GM19395 (cell line): Measurements from ENCODE around the gene PPP1R3D.
"Not testable (repeated sequence)": the region's sequence is repeated elsewhere in the genome, so short reads cannot be mapped to it uniquely, and the experiment has no call there.

ENCODE experiments used
- ATAC-seq: cut with Tn5 transposase; IDR thresholded peaks from one replicate; pipeline ENCODE4 v1.9.1; 2021; ENCODE audit warnings: mild to moderate bottlenecking, moderate library complexity; ENCODE audit not compliant: unreplicated experiment

The PPP1R3D gene, protein sequence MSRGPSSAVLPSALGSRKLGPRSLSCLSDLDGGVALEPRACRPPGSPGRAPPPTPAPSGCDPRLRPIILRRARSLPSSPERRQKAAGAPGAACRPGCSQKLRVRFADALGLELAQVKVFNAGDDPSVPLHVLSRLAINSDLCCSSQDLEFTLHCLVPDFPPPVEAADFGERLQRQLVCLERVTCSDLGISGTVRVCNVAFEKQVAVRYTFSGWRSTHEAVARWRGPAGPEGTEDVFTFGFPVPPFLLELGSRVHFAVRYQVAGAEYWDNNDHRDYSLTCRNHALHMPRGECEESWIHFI

DNA sequence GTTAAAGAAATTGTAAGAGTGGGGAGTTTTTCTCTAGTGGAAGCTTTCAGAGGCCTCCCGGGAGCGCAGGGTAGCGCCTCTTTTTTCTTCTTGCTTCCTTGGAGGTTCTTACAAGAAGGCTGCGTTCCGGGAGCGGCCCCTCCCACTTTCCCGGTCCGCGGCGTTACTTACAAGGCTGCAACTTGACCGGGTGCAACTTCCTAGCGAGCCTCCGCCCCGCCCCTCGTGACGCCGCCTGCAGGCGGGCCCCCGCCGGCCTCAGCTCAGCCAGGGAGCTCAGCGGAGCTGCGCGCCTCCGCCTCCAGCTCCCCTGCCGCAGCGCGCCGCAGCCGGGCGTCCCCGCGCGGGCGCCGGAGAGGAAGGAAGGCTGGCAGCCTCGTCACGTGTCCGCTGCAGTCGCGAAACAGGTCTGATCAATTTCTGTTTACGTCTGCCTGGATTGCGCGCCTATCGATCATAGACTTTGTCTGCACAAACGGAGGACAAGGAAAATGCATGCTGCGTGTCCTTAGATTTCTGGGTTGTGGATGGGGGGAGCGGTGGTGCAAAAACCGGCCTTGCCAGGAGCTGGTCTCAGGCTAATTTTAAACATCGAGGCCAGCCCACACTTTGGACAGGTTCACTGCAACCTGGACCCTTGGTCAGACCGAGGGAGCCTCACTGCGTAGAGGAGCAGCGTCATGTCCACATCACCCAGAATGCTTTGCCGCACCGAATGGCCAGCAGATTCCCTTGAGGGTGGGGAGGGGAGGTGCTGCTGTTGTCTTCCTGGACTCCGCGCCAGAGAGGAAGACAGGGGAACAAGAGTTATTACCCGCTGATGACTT lies at the start of gene PPP1R3D, which contains the start of gene FAM217B:
Gene PPP1R3D (minus strand): TSS at position 177 of the 827 bp plus-strand sequence. CDS start 374 bp downstream, outside the sequence.
Gene FAM217B (plus strand): TSS at position 261 of the 827 bp plus-strand sequence. CDS start 3,555 bp downstream, outside the sequence.
- peak; percentile 92 for ATAC-seq

DNA sequence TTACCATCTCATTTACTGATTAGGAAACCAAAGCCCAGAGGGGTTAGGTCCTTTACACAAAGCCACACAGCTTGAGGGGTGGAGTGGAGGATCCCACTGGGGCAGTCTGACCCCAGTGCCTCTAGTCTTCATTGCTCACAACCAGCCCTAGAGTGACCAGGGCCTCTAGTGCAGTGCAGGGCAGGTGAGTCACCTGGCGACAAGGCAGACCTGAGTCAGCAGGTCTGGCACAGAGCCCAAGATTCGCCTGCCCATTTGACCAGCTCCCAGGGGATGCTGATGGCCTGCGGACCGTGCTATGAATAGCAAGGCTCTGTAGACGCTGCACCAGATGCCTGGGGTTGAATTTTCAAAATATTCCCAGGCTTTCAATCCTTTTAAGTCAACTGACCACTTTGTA lies 48.0 kb upstream of the PPP1R3D start:
- no peak for ATAC-seq

DNA sequence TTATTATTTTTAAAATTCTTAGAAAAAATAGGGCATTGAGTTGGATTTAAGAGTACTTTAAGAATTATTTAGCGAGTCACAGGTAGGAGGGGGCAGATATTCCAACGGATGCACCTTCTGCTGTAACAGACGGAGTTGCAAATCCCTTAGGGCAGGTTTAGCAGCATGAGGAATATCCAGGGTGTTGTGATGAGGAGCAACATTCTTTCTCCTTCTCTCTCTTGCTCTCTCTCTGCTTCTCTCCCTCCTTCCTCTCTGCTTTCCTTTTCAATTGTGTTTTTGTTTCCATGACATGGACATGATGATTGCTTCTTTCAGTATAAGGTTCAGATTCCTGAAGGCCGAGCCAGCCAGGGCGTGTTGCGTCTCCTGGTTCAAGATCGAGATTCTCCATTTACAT lies 47.0 kb upstream of the PPP1R3D start:
- no peak for ATAC-seq

- ATAC-seq = no peak
Observed at GRCh38 chr20:59985864-59986263, 45.8 kb upstream of the PPP1R3D start.

- no peak for ATAC-seq
Observed at GRCh38 chr20:59985164-59985563, 45.1 kb upstream of the PPP1R3D start.

GRCh38 chr20:59984541-59984940 lies 44.4 kb upstream of the PPP1R3D start:
- ATAC-seq = no peak

GRCh38 chr20:59983076-59983475 lies 43.0 kb upstream of the PPP1R3D start:
- no peak for ATAC-seq

DNA sequence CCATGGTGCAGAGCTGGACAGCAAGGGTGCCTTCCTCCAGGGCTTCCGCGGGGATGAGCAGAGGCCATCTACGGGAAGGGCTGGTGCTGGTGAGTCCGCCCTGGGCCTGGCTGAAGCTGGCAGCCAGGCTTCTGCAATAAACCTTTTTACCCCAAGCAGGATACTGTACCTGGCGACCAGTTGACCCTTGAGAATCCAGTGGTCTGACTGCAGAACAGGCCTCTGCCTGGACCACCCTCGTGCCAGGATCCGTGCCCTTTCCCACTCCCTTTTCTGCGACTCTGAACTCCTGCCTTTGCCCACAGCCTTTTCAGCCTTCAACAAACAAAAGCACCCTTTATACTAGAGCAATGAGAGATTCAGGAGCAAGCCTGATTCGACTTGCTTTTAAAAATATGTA lies 37.0 kb upstream of the PPP1R3D start:
- ATAC-seq = no peak

DNA sequence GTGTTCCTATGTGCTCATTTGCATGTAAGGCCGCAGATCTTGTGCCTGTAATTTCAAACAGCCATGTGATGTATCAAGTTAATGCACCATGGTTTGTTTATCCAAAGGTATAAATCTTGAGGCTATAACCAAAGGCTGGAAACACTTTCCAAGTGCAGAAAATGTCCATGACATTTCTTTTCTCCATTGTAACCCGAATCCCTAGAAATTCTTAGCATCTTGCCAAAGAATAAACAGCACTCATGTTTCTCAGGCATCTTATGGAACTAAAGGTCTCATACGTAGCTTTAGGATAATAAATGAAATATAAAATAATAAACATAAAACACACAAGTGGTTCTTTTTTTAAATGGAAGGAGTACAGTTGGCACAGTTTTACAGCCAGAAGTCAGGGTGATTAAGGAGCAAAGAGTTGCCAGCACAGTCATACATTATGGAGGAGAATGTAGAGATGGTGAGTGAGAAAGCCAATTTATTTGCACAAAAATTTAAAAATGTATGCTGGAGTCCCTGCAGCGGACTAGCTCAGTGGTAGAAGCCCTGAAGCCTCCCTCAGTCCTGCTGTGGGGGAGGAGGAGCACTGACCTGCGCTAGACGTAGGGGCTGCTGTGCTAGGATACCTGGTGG lies 36.2 kb upstream of the PPP1R3D start:
- no peak for ATAC-seq

DNA sequence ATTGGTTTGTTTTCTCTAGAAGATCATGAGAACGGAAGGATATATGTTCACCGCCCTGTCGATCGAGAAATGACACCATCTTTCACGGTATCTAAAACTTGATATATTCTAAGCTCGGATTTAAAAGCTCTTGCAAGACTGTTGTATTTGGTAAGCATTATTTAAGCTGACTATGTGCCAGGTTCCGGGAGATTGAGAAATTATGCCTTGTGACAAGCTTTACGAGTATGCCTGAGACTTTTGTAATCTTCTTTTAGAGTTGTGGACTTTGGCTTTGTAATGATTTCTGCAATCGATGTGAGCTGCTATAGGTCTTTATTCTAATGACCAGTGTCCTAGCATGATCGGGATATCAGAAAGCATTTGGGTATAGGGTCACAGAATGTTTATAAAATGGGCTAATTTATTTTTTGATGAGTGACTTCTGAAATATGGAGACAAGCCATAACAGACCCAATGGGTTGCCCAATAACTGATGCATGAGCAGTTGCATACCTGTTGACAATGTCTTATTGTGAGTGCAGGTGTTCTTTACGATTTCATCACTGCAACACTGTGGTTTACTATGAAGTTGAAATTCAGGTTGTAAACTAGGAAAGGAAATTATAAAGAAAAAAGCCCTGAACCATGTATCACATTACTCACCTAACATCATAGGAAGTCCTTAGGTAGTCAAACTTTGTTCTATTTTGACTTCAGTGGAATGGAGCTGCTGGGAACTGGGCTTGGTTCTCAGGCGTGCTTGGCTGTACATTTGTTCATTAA lies 32.1 kb upstream of the PPP1R3D start:
- ATAC-seq = no peak

DNA sequence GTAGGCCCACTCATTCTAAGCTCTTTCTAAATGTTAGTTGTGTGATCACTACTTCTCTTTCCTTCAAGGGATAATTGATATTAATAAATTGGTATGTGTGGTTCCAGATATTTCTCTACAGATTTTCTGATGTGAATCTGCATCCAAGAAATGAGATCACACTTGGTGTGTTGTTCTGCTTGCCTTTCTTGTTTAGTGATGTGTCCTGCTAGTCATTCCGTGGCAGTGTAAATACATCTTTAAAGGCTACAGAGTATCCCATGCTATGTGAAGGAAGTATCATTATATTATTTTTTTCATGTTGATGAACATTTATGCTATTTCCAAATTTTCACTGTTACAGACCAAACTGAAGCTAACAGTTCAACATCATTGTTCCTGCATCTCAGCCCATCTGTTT lies 31.3 kb upstream of the PPP1R3D start:
- no peak for ATAC-seq

DNA sequence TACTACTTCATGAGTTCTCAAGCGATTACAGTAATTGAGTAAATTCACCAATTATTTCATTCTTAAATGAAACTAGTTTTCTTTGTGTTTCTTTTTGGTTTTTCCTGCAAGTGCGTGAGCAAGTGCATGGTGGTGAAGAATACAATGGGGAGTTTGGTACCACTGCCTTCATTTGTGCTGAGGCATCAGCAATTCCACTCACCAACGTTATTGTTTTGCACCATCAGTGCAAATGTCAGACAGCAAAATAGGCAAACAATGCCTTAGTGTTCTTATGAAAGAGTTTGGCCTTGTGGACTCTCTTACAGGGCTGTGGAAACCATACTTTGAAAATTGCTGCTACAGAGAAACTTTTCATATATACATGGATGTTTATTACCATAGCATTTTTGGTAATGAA lies 26.3 kb upstream of the PPP1R3D start:
- no peak for ATAC-seq

GRCh38 chr20:59962155-59962554 lies 22.1 kb upstream of the PPP1R3D start:
- ATAC-seq = no peak

DNA sequence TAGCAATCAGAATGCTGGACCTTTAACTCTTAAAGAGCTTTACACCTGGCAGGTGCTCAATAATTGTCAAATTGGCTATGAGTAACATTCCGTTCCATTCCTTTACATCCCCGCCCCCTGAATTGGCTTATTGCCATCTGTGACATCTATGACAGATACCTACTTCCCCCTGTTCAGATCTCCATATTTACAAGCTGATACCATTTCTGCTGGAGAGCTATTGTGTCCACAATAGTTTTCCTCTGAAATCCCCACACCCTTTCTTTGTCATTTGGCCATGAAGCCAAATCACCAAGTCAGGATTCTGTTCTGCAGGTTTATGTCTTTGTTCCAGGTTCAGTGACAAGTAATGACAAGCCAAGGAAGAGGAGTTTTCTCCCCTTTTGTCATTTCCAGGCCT lies 21.3 kb upstream of the PPP1R3D start:
- no peak for ATAC-seq

GRCh38 chr20:59958626-59959025 lies 18.5 kb upstream of the PPP1R3D start:
- ATAC-seq = no peak

DNA sequence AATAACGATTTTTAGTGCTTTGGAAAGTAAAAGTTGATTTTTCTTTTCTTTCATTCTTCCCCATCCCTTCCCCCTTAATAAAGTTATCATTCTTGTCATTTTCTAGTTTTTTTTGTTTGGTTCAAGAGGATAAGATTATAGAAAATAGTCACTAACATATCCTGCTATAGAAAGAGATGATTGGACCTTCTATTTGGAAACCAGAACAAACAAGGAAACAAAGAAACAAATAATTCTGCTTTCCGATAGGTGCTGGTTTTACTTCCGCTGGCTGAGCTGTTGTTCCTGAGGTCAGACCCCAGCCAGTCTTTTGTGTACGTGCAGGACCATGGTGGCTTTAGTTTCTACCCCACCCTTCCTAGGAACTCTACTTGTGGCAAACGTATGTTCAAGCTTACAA lies 18.0 kb upstream of the PPP1R3D start, which contains the start of gene CDH26:
Gene CDH26 (plus strand): TSS at position 301 of the 400 bp plus-strand sequence. CDS start 304 bp downstream, outside the sequence.
- ATAC-seq = no peak

DNA sequence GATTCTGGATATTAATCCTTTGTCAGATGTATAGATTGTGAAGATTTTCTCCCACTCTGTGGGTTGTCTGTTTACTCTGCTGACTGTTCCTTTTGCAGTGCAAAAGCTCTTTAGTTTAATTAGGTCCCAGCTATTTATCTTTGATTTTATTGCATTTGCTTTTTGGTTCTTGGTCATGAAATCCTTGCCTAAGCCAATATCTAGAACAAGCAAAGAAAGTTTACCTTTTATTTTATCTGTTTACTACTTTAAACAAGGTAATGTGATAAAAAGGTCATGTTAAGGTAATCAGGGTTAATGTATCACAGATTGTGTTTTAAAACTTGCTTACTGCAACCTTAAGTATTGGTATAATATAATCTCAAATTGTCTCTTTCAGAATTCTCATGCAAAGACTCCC lies 17.5 kb upstream of the PPP1R3D start:
- ATAC-seq = not testable (repeated sequence)

- ATAC-seq = no peak
Observed at GRCh38 chr20:59955131-59955796, 15.2 kb upstream of the PPP1R3D start.

DNA sequence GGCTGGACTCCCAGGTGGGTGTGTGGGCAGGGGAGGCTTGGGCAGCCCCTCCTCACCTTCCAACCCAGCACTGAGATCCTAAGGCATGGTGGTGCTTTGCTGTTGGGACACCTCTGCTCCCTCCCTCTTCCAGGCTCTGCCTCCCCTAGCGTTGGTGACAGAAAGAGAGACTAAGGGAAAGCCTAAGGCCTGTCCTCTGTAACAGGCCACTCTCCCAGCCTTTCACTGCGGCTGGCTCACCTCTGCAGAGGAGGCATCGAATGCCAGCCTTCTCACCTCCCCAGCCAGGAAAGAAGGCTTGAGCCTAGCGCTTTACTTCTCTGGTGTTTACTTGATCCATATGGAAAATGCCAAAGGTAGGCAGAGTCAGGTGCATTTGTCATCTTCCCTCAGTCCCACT lies 14.6 kb upstream of the PPP1R3D start:
- no peak for ATAC-seq

DNA sequence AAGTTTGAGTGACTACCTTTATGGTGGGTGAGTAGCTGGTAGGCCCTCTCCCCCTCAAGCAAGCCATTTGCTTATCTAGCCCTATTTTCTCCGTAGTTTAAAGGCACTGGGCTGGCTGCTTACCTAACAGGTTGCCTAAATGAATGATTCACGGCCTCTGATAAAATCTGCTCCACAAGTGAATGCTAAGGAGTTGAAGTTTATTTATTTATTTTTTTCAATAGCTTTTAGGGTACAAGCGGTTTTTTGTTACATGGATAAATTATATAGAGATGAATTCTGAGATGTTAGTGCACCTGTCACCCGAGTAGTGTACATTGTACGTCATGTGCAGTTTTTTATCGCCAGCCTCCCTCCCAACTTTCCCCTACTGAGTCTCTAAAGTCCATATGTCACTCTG lies 9.8 kb upstream of the PPP1R3D start:
- no peak for ATAC-seq
